Temporal lobe (tissue), 1 donor: ENCODE results near the gene PFAS. TPM values are rescaled to one million over a fixed set of nuclear protein-coding genes. Genes with fewer than 3 reads are reported as not detected.

Source experiments
- total RNA-seq: library from RNA; depleted of rRNA; stranded (reverse); fragments of >200 nt; gene quantifications from one replicate; pipeline ENCODE4 v1.2.3, GENCODE V29; 2014

Gene PFAS
- total RNA-seq, 1 donor from 2014 or later, result 34.7 TPM

Other genes with a start within 250 kb of the PFAS start
- 0.25 TPM for gene GUCY2D, start 246.7 kb upstream of the PFAS start, total RNA-seq
- gene ALOX15B, start 210.2 kb upstream of the PFAS start, total RNA-seq, result not detected
- not detected for gene ALOX12B, start 161.6 kb upstream of the PFAS start, total RNA-seq
- gene ALOXE3, start 130.8 kb upstream of the PFAS start, total RNA-seq, result 0.74 TPM
- 0.98 TPM for gene HES7, start 125.2 kb upstream of the PFAS start, total RNA-seq
- gene PER1, start 96.9 kb upstream of the PFAS start, total RNA-seq, result 15.5 TPM
- gene VAMP2, start 86.3 kb upstream of the PFAS start, total RNA-seq, result 62.2 TPM
- gene TMEM107, start 72.9 kb upstream of the PFAS start, total RNA-seq, result 11.6 TPM
- 4.2 TPM for gene BORCS6, start 59.1 kb upstream of the PFAS start, total RNA-seq
- 1.5 TPM for gene AURKB, start 38.7 kb upstream of the PFAS start, total RNA-seq
- 11.8 TPM for gene CTC1, start 1.2 kb upstream of the PFAS start, total RNA-seq
- 6.9 TPM for gene RANGRF, start 39.4 kb downstream of the PFAS start, total RNA-seq
- gene SLC25A35, start 46.1 kb downstream of the PFAS start, total RNA-seq, result under 0.01 TPM
- 0.98 TPM for gene ARHGEF15, start 61.0 kb downstream of the PFAS start, total RNA-seq
- gene ODF4, start 90.6 kb downstream of the PFAS start, total RNA-seq, result not detected
- gene RPL26, start 133.9 kb downstream of the PFAS start, total RNA-seq, result 3,437 TPM
- not detected for gene RNF222, start 148.5 kb downstream of the PFAS start, total RNA-seq
- gene NDEL1, start 186.6 kb downstream of the PFAS start, total RNA-seq, result 36.1 TPM